ENCODE results near the gene ATP2C2.
"Not testable (repeated sequence)": the region's sequence is repeated elsewhere in the genome, so short reads cannot be mapped to it uniquely, and the experiment has no call there.

ATP2C2 gene

GRCh38 chr16:84368308-84368996, at the start of gene ATP2C2:
Gene ATP2C2, plus strand, starts transcription at chr16:84368538. Its CDS starts 78 bp downstream, at chr16:84368616.
- peak; percentile 40 for DNase-seq

DNA sequence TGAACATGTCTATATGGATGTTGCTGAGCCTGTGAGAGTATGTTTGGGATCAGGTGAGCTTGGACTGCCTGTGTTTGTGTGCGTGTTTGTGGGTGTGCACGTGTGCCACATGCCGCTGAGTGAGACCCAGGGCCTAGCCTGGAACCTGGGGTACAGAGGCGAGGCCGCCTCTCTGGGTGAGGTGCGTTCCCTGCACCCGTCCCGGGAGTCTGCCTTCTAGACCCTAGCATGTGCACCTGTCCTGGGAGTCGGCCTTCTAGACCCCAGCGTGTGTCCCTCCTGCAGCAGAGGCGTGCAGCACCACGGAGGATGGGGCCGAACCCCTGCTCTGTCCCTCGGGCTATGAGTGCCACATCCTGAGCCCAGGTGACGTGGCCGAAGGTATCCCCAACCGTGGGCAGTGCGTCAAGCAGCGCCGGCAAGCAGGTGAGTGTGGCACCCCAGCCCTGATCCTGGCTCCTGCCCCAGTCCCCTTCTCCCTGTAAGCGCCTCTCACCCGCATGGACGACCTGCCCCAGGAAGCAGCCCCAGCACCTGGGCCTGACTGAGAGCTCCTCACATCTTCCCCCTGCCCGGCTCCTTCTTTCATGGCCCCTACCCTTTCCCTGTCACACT, 49.1 kb upstream of the ATP2C2 start:
- no peak for DNase-seq

GRCh38 chr16:84320511-84320910, 47.8 kb upstream of the ATP2C2 start:
- no peak for DNase-seq

GRCh38 chr16:84321932-84322331, 46.4 kb upstream of the ATP2C2 start:
- DNase-seq: no peak

DNA sequence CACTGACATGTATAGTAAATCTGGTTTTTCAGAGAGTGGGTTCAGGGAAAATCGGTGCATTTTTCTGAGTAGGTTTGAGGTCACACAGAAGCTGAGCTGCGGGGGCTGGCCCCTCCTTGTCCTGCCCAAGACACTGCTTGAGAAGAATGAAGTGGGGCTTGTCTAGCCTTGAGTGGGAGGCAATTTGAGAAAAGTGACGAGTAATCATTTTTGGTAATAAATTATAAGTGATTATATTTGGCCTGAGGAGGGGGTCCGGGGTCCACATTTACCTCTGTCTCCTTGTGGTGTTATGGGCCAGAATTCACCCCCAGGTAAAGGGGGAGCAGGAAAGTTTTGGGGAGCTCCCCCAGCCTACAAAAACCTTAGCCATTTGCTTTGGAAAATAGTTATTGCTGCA, 45.6 kb upstream of the ATP2C2 start:
- DNase-seq: no peak

GRCh38 chr16:84323606-84324005, 44.7 kb upstream of the ATP2C2 start:
- DNase-seq: no peak

- no peak for DNase-seq
Measured at GRCh38 chr16:84324434-84325262, 43.7 kb upstream of the ATP2C2 start.

DNA sequence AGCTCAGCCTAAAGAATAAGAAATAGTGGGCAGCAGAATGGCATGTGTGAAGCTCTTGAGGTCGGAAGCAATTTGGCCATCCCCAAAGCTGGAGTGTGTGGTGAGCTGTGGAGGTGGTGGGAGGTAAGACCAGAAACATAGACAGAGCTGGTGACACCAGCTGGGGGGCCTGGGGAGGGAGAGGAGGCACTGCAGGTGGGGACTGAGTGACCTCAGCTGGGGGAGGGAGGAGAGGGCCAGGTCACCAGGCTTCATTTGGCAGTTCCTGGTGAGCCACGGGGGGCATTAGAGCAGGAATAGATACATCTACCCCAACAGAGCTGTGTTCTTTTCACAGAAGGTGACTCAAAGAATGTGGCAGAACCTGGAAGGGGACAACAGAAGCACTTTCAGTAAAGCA, 41.8 kb upstream of the ATP2C2 start:
- DNase-seq: no peak

DNA sequence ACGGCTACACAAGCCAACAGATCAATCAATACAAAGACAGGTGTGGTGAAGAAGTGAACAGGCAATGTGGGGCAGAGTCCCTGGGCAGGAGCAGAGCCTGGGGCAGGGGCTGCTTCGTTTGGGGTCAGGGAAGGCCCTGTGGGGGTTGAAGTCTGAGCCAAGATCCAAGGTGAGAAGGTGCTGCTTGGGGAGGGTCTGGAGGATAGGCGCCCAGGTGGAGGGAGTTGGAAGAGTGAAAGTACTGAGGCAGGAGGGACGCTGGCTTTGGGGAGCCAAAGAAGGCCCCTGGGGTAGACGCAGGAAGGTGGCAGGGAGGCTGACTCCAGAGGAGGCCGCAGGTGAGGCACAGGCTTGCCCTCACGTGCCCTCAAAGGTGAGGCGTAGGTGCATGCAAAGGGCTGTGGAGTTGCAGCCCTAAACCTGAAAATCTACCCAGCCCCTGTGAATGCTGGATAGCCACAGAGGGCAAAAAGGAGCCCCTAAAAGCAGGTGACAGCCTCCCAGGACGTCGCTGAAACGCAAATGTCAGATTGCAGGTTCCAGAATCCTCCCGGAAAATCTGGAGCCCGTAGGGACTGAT, 40.3 kb upstream of the ATP2C2 start:
- no peak for DNase-seq

DNA sequence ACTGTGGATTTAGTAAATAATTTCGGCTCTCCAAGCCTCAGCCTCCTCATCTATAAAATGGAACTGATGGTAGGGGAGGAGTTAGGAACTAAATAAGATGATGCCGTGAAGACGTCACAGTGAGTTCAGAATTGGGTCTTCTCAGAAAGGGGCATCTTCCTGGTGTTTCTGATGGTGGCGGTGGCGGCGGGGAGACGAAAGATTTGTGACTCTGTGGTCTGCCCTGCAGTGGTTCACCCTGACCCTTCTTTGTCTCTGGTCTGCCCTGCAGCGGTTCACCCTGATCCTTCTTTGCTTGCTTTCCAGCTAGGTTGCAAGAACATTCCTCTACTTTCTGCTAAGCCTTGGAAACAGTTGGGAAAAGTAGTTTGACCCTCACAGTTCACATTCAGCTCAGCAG, 39.3 kb upstream of the ATP2C2 start:
- no peak for DNase-seq

- DNase-seq: no peak
Measured at GRCh38 chr16:84329843-84330684, 38.3 kb upstream of the ATP2C2 start.

- no peak for DNase-seq
Measured at GRCh38 chr16:84330685-84331050, 37.7 kb upstream of the ATP2C2 start.

DNA sequence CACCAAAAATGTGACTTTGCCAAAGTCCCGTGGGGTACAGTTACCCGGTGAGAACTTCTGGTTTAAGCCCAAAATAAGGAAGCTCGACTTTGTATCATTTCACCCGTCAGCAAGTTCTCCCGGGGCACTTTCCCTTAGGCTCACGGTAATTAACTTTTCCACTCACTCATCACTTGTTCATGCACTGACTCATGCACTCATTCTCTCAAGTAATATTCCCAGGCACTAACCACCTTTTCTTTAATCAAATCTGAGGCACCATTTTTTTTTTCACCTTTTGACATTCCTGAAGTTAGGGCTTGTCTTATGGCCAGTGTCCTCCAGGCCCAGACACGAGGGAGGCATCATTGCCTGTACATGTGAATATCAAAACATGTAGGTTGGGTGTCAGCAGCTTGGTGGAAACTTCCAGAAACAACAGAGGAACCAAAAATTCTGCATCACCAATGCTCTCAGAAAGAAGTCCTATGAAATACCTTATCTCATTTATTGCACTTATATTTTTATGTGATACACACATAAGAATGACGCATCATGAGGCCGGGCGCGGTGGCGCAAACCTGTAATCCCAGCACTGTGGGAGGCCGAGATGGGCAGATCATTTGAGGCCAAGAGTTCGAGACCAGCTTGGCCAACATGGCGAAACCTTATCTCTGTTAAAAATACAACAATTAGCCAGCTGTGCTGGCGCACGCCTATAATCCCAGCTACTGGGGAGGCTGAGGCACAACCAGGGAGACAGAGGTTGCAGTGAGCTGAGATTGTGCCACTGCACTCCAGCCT, 36.1 kb upstream of the ATP2C2 start:
- DNase-seq: no peak

GRCh38 chr16:84332975-84333684, 35.2 kb upstream of the ATP2C2 start:
- DNase-seq: no peak

DNA sequence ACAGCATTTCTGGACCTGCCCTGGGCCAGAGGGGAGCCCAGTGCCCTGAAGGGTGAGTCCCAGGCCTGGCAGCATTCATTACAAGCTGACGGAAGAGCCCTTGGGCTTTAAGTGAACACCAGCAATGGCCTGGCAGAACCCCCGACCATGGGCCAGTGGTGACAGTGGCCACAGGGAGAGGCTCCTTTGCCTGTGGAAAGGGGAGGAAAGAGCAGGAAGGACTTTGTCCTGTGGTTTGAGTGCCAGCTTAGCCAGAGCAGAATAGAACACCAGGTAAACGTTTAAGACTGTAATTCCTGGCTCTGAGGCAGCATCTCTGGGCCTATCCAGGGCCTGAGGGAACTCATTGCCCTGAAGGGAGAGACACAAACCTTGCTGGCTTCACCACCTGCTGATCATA, 34.3 kb upstream of the ATP2C2 start:
- DNase-seq: no peak

GRCh38 chr16:84334482-84334881, 33.9 kb upstream of the ATP2C2 start:
- no peak for DNase-seq

DNA sequence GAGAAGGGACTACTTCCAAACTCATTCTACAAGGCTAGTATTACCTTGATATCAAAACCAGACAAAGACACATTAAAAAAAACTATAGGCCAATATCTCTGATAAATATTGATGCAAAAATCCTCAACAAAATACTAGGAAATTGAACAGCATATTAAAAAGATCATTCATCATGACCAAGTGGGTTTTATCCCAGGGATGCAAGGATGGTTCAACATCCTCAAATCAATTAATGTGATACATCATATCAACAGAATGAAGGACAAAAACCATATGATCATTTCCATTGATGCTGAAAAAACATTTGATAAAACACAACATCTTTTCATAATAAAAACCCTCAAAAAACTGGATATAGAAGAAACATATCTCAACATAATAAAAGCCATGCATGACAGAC, 31.1 kb upstream of the ATP2C2 start:
- not testable (repeated sequence) for DNase-seq

DNA sequence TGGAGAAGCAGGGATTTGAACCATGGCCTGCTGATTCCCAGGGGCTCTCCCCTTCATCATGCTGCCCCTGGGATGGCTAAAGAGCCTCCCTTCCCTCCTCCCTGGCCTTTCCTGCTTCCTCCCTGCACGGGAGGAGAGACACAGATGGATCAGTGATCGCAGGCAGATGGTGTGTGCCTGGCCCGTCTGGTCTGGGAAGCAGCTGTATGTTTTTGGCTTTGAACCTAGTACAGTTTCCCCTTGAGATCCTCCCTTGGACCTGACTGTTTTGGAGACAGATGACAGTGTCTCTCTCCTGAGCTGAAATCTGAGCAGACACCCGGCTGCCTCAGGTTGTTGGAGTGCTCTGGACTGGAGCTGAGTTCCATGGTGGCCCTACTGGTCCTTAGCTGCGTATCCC, 29.0 kb upstream of the ATP2C2 start:
- no peak for DNase-seq

- no peak for DNase-seq
Measured at GRCh38 chr16:84339766-84340165, 28.6 kb upstream of the ATP2C2 start.

- DNase-seq: no peak
Measured at GRCh38 chr16:84340325-84341040, 27.9 kb upstream of the ATP2C2 start.

All from NCI-H510A treated with DMSO at 0.1 percent for 48 hours (cell line).